Nephron progenitor cell (in vitro differentiated cells): ENCODE results near the gene SLC6A7.

ENCODE experiments used
- DNase-seq: peaks from one replicate; pipeline ENCODE4 v3.0.0; 2021
- H3K27ac Mint-ChIP-seq: 2 replicates; pipeline ENCODE4 v1.8.0; 2021; ENCODE audit warnings: mild to moderate bottlenecking, moderate library complexity, mixed read lengths
- H3K27me3 Mint-ChIP-seq: 2 replicates; pipeline ENCODE4 v1.8.0; 2021; ENCODE audit warnings: mild to moderate bottlenecking, low read depth, mixed read lengths; ENCODE audit not compliant: poor library complexity
- H3K36me3 Mint-ChIP-seq: 2 replicates; pipeline ENCODE4 v1.8.0; 2021; ENCODE audit warnings: low read depth, mixed read lengths
- H3K4me1 Mint-ChIP-seq: 2 replicates; pipeline ENCODE4 v1.8.0; 2021; ENCODE audit warnings: mixed read lengths
- H3K4me3 Mint-ChIP-seq: 2 replicates; pipeline ENCODE4 v1.8.0; 2021; ENCODE audit warnings: mild to moderate bottlenecking, moderate library complexity, mixed read lengths
- H3K9me3 Mint-ChIP-seq: 2 replicates; pipeline ENCODE4 v1.8.0; 2021; ENCODE audit warnings: mild to moderate bottlenecking, moderate library complexity, mixed read lengths
- TF ChIP-seq, protein P1 (sequence below): fragments of 200-600 bp; sonication (generic); IDR thresholded peaks from 2 replicates; pipeline ENCODE4 v1.5.0; 2021; ENCODE audit warnings: antibody characterized with exemption

The SLC6A7 gene

DNA sequence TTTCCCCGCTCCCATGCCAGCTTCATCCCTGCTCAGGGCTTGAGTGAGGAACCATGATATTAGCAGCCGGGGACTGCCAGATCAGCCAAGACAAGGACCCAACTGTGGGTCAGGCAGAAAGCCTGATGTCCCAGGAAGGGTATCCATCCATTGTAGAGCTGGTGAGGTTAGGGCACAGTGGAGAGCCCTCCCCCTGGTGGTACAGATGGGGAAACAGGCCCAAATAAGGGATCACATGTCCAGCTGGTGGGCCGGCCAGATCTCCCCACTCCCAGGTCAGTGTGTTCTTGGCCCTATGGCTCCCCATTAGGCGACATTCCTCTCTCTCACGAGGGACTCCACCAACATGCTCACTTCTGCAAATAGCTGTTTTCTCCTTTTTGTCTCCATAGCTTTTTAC lies 14.3 kb upstream of the SLC6A7 start:
- peak overlapping the region; percentile 77 for H3K27ac Mint-ChIP-seq
- no peaks in the 10 kb centered on the region for H3K9me3 Mint-ChIP-seq
- peaks cover 2% of the 10 kb centered on the region for H3K27me3 Mint-ChIP-seq
- peaks cover 77% of the 10 kb centered on the region for H3K4me1 Mint-ChIP-seq
- TF ChIP-seq, protein P1, sequence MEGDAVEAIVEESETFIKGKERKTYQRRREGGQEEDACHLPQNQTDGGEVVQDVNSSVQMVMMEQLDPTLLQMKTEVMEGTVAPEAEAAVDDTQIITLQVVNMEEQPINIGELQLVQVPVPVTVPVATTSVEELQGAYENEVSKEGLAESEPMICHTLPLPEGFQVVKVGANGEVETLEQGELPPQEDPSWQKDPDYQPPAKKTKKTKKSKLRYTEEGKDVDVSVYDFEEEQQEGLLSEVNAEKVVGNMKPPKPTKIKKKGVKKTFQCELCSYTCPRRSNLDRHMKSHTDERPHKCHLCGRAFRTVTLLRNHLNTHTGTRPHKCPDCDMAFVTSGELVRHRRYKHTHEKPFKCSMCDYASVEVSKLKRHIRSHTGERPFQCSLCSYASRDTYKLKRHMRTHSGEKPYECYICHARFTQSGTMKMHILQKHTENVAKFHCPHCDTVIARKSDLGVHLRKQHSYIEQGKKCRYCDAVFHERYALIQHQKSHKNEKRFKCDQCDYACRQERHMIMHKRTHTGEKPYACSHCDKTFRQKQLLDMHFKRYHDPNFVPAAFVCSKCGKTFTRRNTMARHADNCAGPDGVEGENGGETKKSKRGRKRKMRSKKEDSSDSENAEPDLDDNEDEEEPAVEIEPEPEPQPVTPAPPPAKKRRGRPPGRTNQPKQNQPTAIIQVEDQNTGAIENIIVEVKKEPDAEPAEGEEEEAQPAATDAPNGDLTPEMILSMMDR, result peak; percentile 54
- no peak overlapping the region for H3K4me3 Mint-ChIP-seq
- H3K36me3 Mint-ChIP-seq, result peaks cover 5% of the 10 kb centered on the region
- DNase-seq, result peak; percentile 43

DNA sequence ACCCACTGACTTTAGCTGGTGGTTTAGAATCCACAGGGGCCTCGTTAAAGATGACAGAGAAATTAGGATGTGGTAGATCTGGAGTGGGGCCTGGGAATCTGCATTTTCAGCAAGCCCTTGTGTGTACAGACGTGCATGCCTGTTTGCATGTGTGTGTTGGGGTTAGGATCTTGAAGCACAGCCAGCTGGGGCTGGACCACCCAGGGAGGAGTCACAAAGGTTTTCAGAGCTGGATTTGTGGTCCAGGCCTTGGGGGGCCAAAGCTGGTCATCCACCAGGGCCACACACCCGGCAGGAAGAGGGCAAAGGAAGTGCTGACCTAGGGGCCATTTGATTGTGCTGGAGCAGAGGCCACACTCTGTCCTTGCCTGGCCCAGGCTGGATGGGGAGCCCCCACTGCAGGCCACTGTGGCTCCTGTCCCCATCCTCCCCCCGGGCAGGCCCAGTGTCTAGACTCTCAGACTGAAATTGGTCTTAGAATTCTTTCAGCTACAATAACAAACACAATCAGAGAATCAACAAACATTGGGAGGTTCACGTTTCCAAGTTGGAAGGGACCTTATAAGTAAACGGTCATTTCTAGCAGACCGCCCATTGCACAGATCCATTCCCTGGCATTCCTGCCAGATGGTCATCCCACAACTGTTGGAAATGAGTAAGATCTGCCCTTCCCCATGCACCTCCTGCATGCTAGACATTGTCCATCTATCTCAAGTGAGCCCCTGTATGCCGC lies 13.0 kb upstream of the SLC6A7 start:
- Mint-ChIP-seq H3K9me3 (no peaks in the 10 kb centered on the region), H3K27me3 (peaks cover 2% of the 10 kb centered on the region), H3K27ac (no peak overlapping the region), H3K36me3 (peaks cover 5% of the 10 kb centered on the region), H3K4me1 (peaks cover 89% of the 10 kb centered on the region), H3K4me3 (no peak overlapping the region)
- no peak for DNase-seq
- TF ChIP-seq, protein P1, result no peak

DNA sequence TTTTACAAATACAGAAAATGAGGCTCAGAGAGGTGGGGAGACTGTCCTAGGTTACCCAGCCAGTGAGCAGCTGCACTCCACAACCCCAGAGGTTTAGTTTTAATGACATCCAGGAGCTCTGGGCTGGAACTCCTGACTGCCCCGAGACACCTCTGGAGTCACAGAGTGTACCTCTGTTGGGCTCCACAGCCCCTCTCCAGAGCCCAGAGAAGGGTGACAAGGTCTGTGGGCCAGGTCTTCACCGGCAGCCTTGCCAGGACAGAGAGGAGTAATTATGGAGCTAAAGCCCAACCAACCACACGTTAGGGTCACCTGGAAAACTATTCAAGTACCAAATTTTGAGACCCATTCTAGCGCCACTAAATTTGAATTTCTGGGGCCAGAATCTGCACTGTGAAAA lies 12.1 kb upstream of the SLC6A7 start:
- Mint-ChIP-seq H3K9me3 (no peaks in the 10 kb centered on the region), H3K27ac (no peak overlapping the region), H3K36me3 (peaks cover 5% of the 10 kb centered on the region), H3K27me3 (peaks cover 2% of the 10 kb centered on the region), H3K4me3 (no peak overlapping the region), H3K4me1 (peaks cover 89% of the 10 kb centered on the region)
- no peak for DNase-seq
- TF ChIP-seq, protein P1, result no peak

DNA sequence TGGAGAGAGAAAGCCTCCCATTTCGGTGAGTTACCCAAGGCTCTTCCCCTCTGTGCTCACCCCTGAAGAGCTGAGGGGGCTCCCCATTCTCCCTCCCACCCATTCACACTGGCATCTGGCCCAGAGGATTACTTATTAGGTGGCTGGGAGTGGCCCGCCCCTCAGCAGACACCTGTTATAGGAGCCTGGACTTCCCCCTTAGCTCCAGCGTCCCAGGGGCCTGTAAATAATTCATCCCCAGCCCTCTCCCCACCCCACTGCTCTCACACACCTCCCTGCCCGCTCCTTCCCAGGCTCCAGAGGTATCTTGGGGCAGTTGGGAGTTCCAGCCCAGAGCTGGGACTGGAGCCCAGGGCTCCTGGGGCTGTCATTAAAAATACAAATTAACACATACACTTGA lies 11.6 kb upstream of the SLC6A7 start:
- DNase-seq, result no peak
- no peak overlapping the region for H3K4me3 Mint-ChIP-seq
- H3K27ac Mint-ChIP-seq, result no peak overlapping the region
- H3K9me3 Mint-ChIP-seq, result no peaks in the 10 kb centered on the region
- no peaks in the 10 kb centered on the region for H3K27me3 Mint-ChIP-seq
- H3K4me1 Mint-ChIP-seq, result peaks cover 89% of the 10 kb centered on the region
- peaks cover 5% of the 10 kb centered on the region for H3K36me3 Mint-ChIP-seq
- TF ChIP-seq, protein P1, result no peak

DNA sequence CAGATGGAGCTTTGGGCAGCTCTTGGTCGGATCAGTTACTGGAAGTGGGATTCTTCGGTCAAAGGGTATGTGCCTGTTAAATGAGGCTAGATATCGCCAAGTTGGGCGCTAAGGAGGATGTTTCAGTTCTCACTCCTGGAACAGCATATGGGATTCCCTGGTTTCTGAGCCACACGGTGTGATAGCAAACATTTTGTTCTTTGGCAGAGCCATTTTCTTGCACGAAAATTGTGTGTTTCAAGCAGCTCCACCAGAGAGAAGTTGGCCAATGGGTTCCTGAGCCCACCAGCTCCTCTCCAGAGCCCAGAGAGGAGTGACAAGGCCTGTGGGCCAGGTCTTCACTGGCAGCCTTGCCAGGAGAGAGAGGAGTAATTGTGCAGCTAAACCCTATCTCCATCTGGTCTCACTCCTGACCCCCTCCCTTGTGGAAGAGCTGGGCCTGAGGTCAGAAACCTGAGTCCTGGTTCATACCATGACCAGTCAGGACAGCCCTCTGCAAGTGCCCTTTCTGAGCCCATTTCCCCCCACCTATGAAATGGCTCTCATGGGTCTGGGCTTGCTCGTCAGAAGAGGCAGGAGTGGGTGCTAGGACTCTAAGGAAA lies 10.7 kb upstream of the SLC6A7 start:
- Mint-ChIP-seq H3K4me3 (no peak overlapping the region), H3K27ac (peak overlapping the region; percentile 29), H3K9me3 (no peaks in the 10 kb centered on the region), H3K27me3 (no peaks in the 10 kb centered on the region), H3K4me1 (peaks cover 81% of the 10 kb centered on the region), H3K36me3 (peaks cover 5% of the 10 kb centered on the region)
- no peak for DNase-seq
- TF ChIP-seq, protein P1, result no peak
